HG02678 (cell line): ENCODE measurements around the gene GJA1.
"Not testable (repeated sequence)": the region's sequence is repeated elsewhere in the genome, so short reads cannot be mapped to it uniquely, and the experiment has no call there.

ENCODE experiments used
- ATAC-seq: cut with Tn5 transposase; IDR thresholded peaks from one replicate; pipeline ENCODE4 v1.9.1; 2021; ENCODE audit warnings: mild to moderate bottlenecking, moderate library complexity; ENCODE audit not compliant: unreplicated experiment

The GJA1 gene

GRCh38 chr6:121435444-121436069 lies at the start of gene GJA1:
Gene GJA1, plus strand, starts transcription at chr6:121435646. Its CDS starts 11,202 bp downstream, at chr6:121446848.
- no peak for ATAC-seq

DNA sequence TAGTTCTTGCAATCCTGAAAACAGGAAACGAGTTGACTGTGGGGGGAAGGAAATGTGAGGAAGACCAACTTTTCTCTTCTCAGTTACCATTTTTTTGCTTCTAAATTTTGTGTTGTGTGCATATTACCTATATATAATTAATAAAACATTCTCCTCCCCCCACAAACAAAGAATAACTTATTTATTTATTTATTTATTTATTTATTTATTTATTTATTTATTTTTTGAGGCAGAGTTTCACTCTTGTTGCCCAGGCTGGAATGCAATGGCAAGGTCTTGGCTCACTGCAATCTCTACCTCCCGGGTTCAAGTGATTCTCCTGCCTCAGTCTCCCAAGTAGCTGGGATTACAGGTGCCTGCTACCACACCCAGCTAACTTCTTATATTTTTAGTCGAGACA lies 48.9 kb upstream of the GJA1 start:
- ATAC-seq, result not testable (repeated sequence)

GRCh38 chr6:121389419-121389818 lies 46.0 kb upstream of the GJA1 start:
- no peak for ATAC-seq

DNA sequence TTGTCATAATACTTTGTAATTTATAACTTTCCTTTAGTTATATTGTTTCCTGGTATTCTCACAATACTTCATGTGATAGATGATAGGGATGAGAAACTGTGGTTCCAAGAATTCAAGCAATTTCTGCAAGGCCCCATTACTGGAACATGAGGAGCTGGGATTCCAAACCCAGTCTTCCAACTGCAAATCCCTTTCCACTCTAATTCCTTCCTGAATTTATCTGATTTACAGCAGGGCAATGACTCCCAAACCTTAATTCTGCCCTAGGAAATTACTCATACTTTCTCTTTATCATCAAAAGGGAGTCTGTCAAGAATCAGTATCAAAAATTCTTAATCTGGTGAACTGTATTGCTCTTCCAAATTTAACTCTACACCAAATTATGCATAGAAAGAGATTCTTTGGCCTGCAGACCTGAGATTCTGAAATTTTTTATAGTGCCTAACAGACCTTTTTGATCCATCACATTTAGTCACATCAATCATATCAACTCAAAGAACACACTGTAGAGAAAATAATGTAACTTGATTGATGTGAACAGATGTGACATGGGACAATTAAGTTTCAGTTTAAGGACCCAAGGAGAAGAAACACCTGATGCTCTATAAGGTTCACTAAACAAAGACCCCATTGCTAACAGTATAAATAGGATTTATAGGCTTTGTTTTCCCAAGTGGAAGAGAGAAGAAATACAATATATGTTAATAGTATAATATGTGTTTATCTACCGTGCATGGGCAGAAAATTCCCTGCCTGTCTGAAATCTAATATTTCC lies 41.5 kb upstream of the GJA1 start:
- no peak for ATAC-seq

- ATAC-seq, result no peak
These were observed 39.7 kb upstream of the GJA1 start for GRCh38 chr6:121395736-121396135.

GRCh38 chr6:121397188-121397587 lies 38.3 kb upstream of the GJA1 start:
- not testable (repeated sequence) for ATAC-seq

DNA sequence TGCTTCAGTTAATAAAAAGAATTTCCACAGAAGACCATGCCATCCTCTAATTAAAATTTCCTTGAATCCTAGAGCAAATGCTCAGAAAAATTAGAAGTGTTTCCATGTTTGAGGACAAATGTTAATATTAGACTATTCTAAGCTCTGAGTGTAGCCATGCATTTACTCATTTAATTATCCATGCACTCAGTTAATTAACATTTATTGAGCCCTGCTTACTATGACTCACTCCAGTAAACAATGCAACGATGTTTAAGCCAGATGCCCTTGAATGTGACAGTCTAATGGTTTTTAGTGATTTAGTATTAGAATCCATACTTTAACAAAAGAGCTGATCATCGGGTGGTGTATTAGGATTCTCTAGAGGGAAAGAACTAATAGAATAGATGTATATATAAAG lies 37.3 kb upstream of the GJA1 start:
- no peak for ATAC-seq

- ATAC-seq, result no peak
These were observed 35.5 kb upstream of the GJA1 start for GRCh38 chr6:121399966-121400365.

DNA sequence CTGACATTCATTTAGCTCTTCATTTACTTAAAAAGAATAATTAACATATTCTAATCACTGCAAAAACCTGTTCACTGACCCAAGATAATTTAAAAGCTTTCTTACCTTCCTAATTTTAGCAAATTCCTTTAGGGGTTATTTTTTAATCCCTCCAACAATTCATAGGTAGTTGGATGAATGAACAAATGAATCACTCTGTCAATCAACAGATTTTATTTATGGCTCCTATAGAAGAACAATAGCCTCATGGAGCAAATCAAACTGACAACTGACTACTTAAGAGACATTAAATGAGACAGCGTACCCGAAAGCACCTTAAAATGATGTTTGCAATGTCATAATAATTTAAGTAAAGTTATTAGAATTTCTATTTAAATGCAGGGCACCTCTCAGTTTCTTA lies 31.5 kb upstream of the GJA1 start:
- no peak for ATAC-seq

DNA sequence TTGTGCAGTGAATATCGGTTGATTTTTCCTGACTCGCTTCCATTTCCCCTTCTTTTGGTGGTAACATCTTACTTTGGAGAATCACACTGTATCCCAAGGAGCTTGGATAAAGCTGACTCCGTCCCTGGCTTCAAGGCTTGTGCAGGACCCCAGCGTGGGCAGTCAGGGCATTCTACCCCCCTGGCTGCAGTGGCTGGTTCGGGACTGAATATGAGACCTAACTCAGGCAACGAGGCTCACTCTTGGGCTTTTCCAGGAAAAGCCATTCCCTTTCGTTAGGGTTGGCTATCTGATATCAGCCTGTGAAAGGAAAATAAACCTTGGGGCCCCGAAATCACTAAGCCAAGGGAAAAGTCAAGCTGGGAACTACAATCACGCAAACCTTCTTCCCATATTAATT lies 30.1 kb upstream of the GJA1 start:
- no peak for ATAC-seq

- ATAC-seq, result no peak
These were observed 27.1 kb upstream of the GJA1 start for GRCh38 chr6:121408321-121408720.

- no peak for ATAC-seq
These were observed 21.6 kb upstream of the GJA1 start for GRCh38 chr6:121413879-121414278.

GRCh38 chr6:121418346-121418745 lies 17.1 kb upstream of the GJA1 start:
- ATAC-seq, result no peak

- no peak for ATAC-seq
These were observed 8.8 kb upstream of the GJA1 start for GRCh38 chr6:121426686-121427085.

DNA sequence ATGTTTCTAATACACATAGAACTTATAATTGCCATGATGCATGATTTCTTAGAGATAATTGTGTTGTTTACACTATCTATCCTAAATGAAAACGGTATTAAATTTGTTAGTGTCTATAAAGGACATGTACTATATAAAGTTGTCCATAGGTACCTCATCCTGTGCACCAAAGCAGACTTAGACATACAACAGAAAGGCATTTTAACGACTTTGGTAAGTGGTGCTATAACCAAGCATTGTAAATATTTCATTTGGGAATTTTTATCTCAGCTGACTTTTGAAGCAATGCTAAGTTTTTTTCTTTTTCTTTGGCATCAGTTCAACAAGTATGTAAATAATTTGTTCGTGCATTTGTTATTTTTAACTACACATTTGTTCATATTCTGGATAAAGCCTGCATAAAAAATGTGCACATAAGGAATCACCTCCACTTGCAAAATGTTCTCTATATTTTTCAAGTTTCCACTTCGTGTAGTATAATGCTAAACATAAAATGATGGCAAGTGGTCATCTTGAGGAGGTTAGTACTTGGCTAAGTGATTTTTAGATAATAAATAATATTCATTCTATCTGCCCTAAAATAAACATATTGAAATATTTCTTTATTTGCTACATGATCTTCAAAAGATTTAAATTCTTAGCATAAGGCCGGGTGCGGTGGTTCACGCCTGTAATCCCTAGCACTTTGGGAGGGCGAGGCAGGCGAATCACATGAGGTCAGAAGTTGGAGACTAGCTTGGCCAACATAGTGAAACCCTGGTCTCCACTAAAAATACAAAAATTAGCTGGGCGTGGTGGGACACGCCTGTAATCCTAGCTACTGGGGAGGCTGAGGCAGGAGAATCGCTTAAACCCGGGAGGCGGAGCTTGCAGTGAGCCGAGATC lies 6.3 kb upstream of the GJA1 start:
- ATAC-seq, result no peak

- ATAC-seq, result no peak
These were observed 4.7 kb upstream of the GJA1 start for GRCh38 chr6:121430514-121431460.

GRCh38 chr6:121431776-121432175 lies 3.7 kb upstream of the GJA1 start:
- not testable (repeated sequence) for ATAC-seq

- no peak for ATAC-seq
These were observed 1.2 kb upstream of the GJA1 start for GRCh38 chr6:121434037-121434770.

- no peak for ATAC-seq
These were observed 920 bp downstream of the GJA1 start for GRCh38 chr6:121436274-121436857.
